Islet precursor cell (in vitro differentiated cells): ENCODE data around the gene LMNA.

Experiments used
- DNase-seq: peaks from one replicate; pipeline ENCODE4 v3.0.0-alpha.2; 2018

The LMNA gene

GRCh38 chr1:156082309-156083091 lies 32.0 kb upstream of the LMNA start, which contains the start of gene MEX3A:
Gene MEX3A, minus strand, starts transcription at chr1:156082465. Its CDS starts 467 bp downstream, at chr1:156081998.
- DNase-seq: peak; percentile 97

- DNase-seq: no peak
Measured at GRCh38 chr1:156083800-156084790, 30.4 kb upstream of the LMNA start.

- DNase-seq: peak; percentile 97
Measured at GRCh38 chr1:156086256-156086662, 28.3 kb upstream of the LMNA start.

- DNase-seq: no peak
Measured at GRCh38 chr1:156089704-156090103, 24.8 kb upstream of the LMNA start.

DNA sequence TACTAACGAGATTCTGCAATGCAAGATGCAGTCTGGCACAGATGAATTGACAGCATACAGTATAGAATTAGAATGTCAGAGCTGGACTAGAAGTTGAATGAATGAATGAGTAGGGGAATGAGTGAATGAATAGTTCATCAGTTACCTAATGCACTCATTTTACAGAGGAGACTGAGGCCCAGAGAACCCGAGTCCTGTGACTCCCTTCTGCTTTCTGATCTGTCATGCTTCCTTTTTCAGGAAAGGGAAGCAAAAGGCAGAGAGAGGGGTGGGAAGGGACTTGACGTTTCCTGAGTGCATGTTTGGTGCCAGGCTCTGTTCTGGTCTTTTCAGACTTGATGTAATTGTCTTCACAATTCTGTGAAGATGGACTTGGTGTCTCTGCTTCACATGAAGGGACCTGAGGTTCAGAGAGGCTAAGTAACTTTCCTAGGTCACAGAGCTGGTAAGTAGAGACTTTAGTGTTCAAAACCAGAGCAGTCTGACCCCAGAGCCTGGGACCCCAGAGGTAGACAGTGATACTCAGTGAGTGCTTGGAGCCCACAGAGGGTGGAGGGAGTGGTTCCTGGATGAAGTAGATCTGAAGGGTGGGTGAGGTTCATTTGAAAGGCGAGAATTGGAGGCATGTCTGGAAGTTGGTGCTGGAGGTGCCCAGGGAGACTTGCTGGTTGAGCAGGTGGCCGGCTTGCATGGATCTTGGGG lies 24.2 kb upstream of the LMNA start:
- DNase-seq: no peak

DNA sequence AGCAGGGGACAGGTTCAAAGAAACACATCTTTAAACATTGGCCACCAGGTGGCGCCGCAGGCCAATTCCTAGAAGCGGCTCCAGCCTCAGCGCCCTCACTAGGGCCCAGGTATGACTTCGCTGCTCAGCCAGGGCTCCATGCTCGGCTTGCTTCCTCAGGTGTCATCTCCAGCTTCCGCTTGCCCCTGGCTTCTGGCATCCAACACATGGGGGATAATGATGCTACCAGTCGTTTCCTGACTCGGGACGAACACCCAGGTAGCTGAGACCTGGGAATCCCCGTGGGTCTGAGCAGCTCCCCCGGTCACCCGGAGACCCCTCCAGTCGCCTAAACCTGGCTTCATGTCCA lies 23.7 kb upstream of the LMNA start:
- peak; percentile 91 for DNase-seq

DNA sequence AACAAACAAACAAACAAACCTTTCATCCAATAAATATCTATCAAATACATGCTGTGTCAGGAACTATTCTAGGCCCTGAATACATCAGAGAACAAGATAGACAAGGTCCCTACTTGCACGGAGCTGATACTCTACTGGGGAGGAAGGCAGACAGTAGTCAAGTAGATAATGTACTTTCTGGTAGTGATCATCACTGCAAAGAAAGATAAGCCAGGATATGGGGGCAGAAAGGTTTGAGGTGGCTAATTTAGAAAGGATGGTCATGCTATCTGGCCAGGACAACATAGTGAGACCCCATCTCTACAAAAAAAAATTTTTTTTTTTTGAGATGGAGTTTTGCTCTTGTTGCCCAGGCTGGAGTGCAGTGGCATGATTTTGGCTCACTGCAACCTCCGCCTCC lies 22.9 kb upstream of the LMNA start:
- DNase-seq: no peak

GRCh38 chr1:156095906-156096508 lies 18.5 kb upstream of the LMNA start:
- DNase-seq: no peak

DNA sequence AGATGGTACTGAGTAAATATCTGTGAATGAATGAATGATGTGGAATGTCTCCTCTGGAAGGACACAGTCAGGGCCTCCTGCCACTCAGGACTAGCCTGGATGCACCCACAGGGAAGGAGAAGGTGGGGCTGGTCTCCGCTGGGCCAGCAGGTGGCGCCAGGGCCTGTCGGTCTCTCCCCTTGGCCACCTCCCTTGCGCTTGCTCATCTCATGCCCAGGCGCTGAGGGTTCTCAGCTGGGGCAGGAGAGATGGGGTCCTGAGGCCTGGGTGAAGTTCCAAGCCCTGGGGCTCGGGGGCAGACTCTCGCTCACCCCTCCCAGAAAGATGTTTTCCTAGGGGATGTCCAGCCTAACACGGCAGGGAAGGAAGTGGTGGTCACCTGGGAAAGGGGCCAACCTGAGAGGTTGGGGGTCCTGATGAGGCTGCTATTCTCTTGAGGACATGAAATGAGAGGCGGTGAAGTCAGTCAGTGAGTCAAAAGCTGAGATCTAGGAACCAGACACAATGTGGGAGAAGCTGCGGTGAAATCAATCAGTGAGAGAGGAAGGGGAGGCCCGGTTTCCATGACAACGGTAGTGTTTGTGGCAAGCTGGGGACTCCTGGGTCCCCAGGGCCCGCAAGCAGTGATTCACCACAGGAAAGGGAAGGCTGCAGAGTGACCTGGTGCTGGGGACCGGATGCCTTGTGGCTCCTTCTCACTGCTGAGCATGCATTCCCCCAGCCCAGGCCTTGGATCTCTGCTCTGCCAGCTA lies 17.7 kb upstream of the LMNA start:
- peak; percentile 94 for DNase-seq

DNA sequence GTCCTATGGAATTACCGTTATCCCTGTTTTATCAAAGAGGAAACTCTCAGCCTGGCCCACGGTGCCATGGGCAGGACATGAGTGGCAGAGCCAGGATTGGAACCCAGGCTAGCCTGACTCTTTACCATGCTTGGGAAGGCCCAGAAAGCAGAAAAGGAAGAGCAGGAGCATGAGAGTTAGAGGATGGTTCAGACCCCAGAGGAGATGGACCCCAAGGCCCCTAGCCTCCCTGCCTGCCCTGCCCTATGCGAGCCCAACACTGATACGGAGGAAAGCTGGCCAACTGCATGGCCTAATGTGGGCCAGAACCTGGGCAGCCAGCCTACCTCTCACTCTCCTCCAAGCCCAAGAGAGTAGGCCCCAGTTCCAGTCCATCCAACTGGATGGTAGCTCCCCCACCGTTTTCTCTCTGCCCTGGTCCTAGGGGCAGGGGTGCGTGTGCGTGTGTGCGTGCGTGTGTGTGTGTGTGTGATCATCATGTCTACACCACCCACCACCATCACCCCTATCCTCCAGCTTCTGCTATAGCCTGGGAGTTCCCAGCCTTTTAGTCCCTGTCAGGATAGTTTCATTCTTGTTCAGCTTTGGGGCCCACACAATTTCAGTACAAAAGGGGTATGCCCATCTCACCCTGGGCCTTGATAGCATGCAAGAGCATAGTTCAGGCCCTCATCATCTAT lies 16.9 kb upstream of the LMNA start:
- DNase-seq: no peak

DNA sequence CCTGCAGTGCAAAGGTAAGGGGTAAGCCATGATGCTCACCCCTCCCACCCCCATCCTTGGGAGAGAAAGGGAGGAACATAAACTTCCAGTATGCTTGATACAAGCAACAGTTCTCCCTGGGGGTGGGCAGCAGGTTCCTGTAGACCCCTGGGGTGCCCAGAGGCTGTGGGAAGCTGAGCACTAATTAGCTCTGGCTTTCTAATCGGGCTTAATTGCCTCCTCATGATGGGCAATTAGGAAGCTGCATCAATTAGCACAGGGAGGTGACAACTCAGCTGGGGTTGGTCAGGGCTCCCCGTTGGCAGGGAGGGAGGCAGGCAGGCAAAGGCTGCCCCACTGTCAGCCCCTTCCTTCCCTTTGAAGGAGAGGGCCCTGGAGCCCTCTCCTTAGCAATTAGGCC lies 15.7 kb upstream of the LMNA start:
- DNase-seq: no peak

DNA sequence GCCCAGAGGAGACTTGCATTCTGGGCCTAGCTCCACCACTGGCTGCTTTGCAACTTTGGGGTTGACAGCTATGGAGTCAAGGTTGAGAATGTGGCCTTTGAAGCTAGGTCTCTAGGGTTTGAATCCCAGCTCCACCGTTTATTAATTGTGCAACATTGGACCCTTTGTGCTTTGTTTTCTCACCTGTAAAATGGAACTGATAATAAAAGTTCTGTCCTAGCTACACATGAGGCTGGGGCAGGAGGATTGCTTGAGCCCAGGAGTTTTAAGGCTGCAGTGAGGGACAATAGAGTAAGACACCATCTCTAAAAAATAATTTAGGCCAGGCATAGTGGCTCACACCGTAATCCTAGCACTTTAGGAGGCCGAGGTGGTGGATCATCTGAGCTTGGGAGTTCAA lies 15.2 kb upstream of the LMNA start:
- DNase-seq: no peak

DNA sequence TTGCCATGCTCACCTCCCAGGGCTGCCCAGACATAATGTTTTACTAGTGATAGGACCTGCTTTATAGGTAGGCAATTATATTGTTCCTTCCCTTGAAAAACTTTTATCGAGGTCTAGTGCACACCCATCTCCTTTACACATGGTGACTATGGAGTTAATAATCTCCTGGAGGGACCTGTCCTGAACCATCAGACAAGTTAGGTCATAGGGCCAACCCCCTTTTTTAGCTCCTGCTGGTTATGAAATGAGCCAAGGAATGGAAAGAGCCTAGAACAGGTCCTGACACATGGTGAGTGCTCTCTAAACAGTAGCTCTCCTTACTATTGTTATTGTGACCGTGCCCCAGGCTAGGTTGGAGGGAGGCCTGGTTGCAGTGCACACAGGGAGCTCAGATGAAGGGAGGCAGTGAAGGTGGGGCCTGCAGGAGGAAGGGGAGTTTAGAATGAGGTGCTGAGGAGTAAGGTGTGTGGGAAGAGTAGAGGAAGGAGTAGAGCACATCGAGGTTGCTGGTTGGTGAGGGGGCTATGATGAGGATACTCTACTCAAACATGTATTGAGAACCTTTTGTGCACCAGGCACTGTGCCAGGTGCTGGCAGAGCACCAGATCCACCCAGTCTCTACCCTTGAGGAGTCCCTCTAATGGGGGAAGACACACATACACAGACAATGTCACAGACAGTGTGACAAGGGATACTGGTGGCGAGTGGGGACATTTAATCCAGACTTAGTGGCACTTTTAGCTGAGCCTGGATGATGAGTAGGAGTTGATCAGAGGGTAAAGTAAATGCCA lies 14.1 kb upstream of the LMNA start:
- DNase-seq: no peak

DNA sequence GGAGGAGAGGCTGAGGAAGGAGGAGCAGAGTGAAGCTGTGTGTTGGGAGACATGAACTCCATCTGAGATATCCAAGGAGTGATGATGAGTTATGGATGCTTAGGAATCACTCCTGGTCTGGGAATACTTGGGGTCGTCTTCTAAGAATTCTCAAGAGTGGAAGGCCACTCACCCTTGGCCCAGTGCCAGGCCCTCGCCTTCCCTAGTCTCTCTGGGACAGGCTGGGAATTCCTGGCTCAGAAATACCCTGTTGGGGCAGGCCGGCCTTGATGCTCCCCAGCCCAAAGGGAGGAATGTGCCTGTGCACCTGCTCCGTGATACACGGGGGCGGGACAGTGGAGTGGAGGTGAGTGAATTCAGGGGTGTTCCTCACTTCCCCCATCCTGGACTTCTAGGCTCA lies 12.6 kb upstream of the LMNA start:
- no peak for DNase-seq

DNA sequence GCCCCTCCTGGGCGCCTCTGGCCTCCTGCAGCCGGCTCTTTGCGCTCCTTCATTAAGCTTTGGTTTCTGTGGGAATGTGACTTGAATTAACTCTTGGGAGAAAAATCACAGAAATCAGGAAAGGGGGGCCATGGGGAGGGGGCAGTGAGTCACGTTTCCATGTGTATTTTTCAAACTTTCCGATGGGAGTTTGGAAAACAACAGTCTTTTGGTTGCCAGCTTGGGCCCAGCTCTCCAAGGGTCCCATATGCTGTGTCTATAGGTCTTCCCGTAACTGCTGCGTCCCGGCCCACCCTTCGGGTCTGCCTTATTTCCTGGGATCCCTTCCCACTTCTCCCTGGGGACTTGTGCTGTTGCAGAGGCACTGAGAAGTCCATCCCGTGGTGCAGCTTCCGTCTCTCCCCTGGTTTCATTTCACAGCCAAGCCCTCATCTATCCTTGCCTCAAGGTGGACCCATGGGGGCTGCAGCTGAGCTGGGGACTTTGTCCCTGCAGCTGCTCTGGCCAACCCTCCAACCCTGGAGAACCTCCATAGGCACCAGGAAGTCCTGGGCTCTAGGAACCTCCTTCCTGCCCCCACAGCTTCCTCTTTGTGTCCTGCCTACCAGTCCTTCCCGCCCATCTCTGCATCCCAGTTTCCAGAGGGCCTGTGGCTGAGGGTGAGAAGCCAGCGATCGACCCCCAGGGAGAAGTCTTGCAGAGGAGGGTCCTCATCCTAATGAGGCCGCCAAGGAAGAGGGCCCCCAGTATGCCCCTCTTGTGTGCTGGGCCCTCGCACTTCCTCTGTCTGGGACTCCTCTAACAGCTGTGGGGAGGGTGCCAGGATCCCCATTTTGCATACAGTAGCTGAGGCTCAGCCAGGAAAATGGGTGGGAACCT lies 11.6 kb upstream of the LMNA start:
- DNase-seq: no peak

- DNase-seq: peak; percentile 61
Measured at GRCh38 chr1:156103521-156103947, 11.0 kb upstream of the LMNA start.

DNA sequence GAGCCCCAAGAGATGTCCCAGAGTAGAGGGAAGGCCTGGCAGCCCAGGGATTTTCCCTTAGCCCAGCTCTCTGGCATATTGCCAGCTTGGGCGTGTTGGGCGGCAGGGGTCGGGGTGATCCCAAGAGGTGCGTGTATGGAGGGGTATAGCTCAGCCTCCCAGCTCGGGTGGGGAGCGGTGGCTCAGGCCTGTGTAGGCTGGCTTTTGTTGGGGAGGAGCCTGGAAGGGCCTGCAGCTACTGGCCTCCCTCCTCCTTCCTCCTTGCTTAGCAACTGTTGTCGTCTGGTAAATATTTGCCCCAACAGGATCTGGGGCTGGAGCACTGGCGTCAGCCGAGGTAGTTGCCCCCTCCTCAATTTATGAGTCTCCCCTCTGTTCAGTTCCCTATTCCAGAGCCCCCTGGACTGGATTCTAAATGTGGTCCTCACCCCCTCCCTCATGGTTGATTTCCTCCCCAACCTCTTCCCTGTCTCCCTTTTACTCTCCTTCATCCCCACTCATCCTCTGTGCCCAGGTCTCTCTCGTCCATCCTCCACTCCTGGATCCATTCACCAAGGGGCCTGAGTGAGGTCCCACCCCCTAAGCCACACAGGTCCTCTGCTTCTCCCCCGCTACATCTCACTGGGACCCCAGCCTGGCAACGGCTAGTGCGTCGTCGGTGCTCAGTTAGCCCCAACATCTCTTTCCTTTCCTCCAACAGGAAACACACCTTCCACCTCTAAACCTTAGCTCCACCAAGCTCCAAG lies 10.3 kb upstream of the LMNA start:
- peak; percentile 79 for DNase-seq
